Tibial nerve (tissue), 4 donors: ENCODE results near the gene PPP2R3A. TPM values are rescaled to one million over a fixed set of nuclear protein-coding genes. Genes with fewer than 3 reads are reported as not detected.
"Not testable (repeated sequence)": the region's sequence is repeated elsewhere in the genome, so short reads cannot be mapped to it uniquely, and the experiment has no call there.

Source experiments
- DNase-seq, 2 donors: peaks; one replicate each; pipeline ENCODE4 v3.0.0-alpha.2; 2019; ENCODE audit warnings: low spot score in 2 of 2
- H3K27ac ChIP-seq, 4 donors: fragments of 200-600 bp; sonication (generic) in 3 of 4; one replicate each; pipeline ENCODE4 v1.5.1; 2017 to 2019; ENCODE audit warnings: mild to moderate bottlenecking in 1 of 4
- H3K27me3 ChIP-seq, 2 donors: fragments of 200-600 bp; sonication (generic) in 1 of 2; one replicate each; pipeline versions ENCODE4 v1.5.1 to v1.6.0; 2017 to 2019
- H3K36me3 ChIP-seq, 3 donors: fragments of 200-600 bp; sonication (generic); one replicate each; pipeline ENCODE4 v1.5.1; 2018 to 2019
- H3K4me1 ChIP-seq, 4 donors: fragments of 200-600 bp; sonication (generic) in 3 of 4; one replicate each; pipeline ENCODE4 v1.5.1; 2017 to 2019
- H3K4me3 ChIP-seq, 4 donors: fragments of 200-600 bp; sonication (generic) in 3 of 4; one replicate each; pipeline ENCODE4 v1.5.1; 2017 to 2019; ENCODE audit warnings: mild to moderate bottlenecking in 1 of 4, moderate library complexity in 1 of 4
- H3K9me3 ChIP-seq, 4 donors: fragments of 200-600 bp; sonication (generic) in 3 of 4; one replicate each; pipeline ENCODE4 v1.5.1; 2017 to 2019
- CTCF ChIP-seq, 5 experiments: fragments of 200-600 bp in 3 of 5; fragments of 450-650 bp in 2 of 5; sonication (generic) in 3 of 5; IDR thresholded peaks; one replicate each; pipeline ENCODE4 v1.5.1; 2016 to 2019; ENCODE audit warnings: antibody characterized with exemption in 5 of 5, mild to moderate bottlenecking in 3 of 5, moderate library complexity in 2 of 5
- EP300 ChIP-seq, 2 donors: sonication (generic); formaldehyde crosslinking; IDR thresholded peaks; one replicate each; pipeline ENCODE4 v1.6.1; 2017; ENCODE audit warnings: antibody characterized with exemption in 2 of 2, mild to moderate bottlenecking in 1 of 2
- POLR2A ChIP-seq, 2 donors: fragments of 450-650 bp; IDR thresholded peaks; one replicate each; pipeline ENCODE4 v1.6.1; 2017; ENCODE audit warnings: antibody characterized with exemption in 2 of 2, mild to moderate bottlenecking in 2 of 2, moderate library complexity in 2 of 2
- WGBS, 2 donors: methylation state at CpG; one replicate each; pipeline ENCODE4 v1.1.5; 2018; 5-methylcytosine and 5-hydroxymethylcytosine counted together
- total RNA-seq, 4 donors: library from RNA; depleted of rRNA; stranded (reverse); fragments of >200 nt; gene quantifications; one replicate each; pipeline ENCODE4 v1.1.0, GENCODE V29; 2016

The PPP2R3A gene
- total RNA-seq, 4 donors from 2014 or later = 12.3 to 18.2 (median 13.4) TPM

GRCh38 chr3:136135039-136135802 is 169.7 kb downstream of the PPP2R3A start:
- Histone ChIP-seq H3K27me3 (no peaks in the 10 kb centered on the region), H3K4me1 (no peaks in the 10 kb centered on the region), H3K27ac (no peak overlapping the region), H3K4me3 (no peak overlapping the region), H3K36me3 (no peaks in the 10 kb centered on the region), H3K9me3 (no peaks in the 10 kb centered on the region)
- WGBS, 2 donors = 62% methylated on average over 7 of the region's 7 CpGs
- no peak for DNase-seq
- no peak for TF ChIP-seq POLR2A (IDR thresholded peaks at IDR 0.05)
- TF ChIP-seq CTCF (IDR thresholded peaks at IDR 0.05) = no peak
- TF ChIP-seq EP300 (IDR thresholded peaks at IDR 0.05) = no peak

DNA sequence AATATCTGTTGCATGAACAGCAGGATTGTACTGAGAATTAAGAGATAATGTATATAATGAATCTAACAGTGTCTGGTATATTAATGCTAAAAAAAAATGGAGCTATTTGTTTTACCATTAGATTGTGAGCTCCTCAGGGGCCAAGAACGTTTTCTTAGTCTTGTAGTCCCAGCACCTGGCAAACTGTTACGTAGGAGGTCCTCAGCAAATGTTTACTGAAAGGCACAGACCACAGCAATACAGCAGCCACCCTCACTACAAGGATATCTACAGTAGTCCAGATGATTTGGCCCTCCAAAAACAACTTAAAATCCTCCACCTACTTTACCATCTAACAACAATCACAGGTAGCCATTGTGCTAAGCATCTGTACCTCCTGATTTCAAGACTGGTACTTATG is 170.9 kb downstream of the PPP2R3A start:
- no peaks in the 10 kb centered on the region for H3K36me3 ChIP-seq
- WGBS, 2 donors = 56 to 63% methylated on average over 2 of the region's 2 CpGs
- no peaks in the 10 kb centered on the region for H3K4me1 ChIP-seq
- TF ChIP-seq CTCF (IDR thresholded peaks at IDR 0.05) (no peak), POLR2A (IDR thresholded peaks at IDR 0.05) (no peak), EP300 (IDR thresholded peaks at IDR 0.05) (no peak)
- H3K27ac ChIP-seq = no peak overlapping the region
- no peak for DNase-seq
- H3K27me3 ChIP-seq = no peaks in the 10 kb centered on the region
- no peaks in the 10 kb centered on the region for H3K9me3 ChIP-seq
- no peak overlapping the region for H3K4me3 ChIP-seq

GRCh38 chr3:136141291-136141785 is 175.8 kb downstream of the PPP2R3A start:
- peaks cover 0 to 21% (median 1%) of the 10 kb centered on the region in 4 donors for H3K4me1 ChIP-seq
- no peak for TF ChIP-seq POLR2A (IDR thresholded peaks at IDR 0.05)
- no peak for TF ChIP-seq CTCF (IDR thresholded peaks at IDR 0.05)
- TF ChIP-seq EP300 (IDR thresholded peaks at IDR 0.05) = no peak
- peak overlapping the region in 1 of 4 donors; percentile 18 for H3K27ac ChIP-seq
- H3K36me3 ChIP-seq = peaks cover 0 to 26% (median 0%) of the 10 kb centered on the region in 3 donors
- no peaks in the 10 kb centered on the region for H3K27me3 ChIP-seq
- no peaks in the 10 kb centered on the region for H3K9me3 ChIP-seq
- DNase-seq = no peak
- no peak overlapping the region for H3K4me3 ChIP-seq

- TF ChIP-seq CTCF (IDR thresholded peaks at IDR 0.05) = no peak
- no peak for TF ChIP-seq POLR2A (IDR thresholded peaks at IDR 0.05)
- TF ChIP-seq EP300 (IDR thresholded peaks at IDR 0.05) = no peak
- no peak for DNase-seq
- Histone ChIP-seq H3K27me3 (no peaks in the 10 kb centered on the region), H3K36me3 (peaks cover 0 to 26% (median 0%) of the 10 kb centered on the region in 3 donors), H3K27ac (peak overlapping the region in 2 of 4 donors; percentile 6 to 18), H3K9me3 (no peaks in the 10 kb centered on the region), H3K4me1 (peaks cover 0 to 23% (median 3%) of the 10 kb centered on the region in 4 donors), H3K4me3 (no peak overlapping the region)
- WGBS, 2 donors = 89 to 90% methylated on average over 4 of the region's 4 CpGs
Measured at GRCh38 chr3:136141891-136142290, 176.4 kb downstream of the PPP2R3A start.

DNA sequence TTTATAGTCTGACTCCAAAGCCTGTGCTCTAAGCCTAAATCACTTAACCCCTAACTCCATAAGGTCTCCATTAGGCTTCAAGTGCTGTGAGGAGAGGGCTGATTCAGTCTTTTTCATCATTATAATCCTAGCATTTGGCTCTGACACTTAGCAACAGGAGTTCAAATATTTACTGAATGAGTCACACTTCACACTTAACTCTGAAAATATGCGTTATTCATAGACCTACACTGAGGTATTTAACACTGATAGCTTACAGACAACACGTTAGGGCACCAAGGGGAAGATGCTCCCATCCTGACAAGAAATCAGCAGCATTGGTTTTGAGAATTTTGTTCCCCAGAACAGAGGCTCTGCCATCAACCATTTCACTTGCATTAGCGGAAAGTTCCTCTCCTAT is 177.1 kb downstream of the PPP2R3A start:
- WGBS, 2 donors = 56 to 60% methylated on average over 3 of the region's 3 CpGs
- no peaks in the 10 kb centered on the region for H3K9me3 ChIP-seq
- no peak for DNase-seq
- H3K27ac ChIP-seq = peak overlapping the region in 1 of 4 donors; percentile 6
- peaks cover 0 to 30% (median 3%) of the 10 kb centered on the region in 4 donors for H3K4me1 ChIP-seq
- H3K4me3 ChIP-seq = no peak overlapping the region
- H3K36me3 ChIP-seq = peaks cover 0 to 26% (median 0%) of the 10 kb centered on the region in 3 donors
- H3K27me3 ChIP-seq = no peaks in the 10 kb centered on the region
- TF ChIP-seq CTCF (IDR thresholded peaks at IDR 0.05) (no peak), EP300 (IDR thresholded peaks at IDR 0.05) (no peak), POLR2A (IDR thresholded peaks at IDR 0.05) (no peak)

DNA sequence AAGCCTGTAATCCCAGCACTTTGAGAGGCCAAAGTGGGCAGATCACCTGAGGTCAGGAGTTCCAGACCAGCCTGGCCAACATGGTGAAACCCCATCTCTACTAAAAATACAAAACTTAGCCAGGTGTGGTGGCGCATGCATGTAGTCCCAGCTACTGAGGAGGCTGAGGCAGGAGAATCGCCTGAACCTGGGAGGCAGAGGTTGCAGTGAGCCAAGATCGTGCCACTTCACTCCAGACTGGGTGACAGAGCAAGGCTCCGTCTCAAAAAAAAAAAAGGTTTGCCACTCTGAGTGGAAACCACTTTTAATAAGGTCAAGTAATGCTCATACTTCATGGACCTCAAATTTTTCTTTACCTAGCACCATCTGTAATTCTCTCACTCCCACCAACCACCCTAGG is 178.9 kb downstream of the PPP2R3A start:
- peaks cover 0 to 42% (median 3%) of the 10 kb centered on the region in 4 donors for H3K4me1 ChIP-seq
- not testable (repeated sequence) for H3K27me3 ChIP-seq, H3K27ac ChIP-seq, H3K4me3 ChIP-seq, DNase-seq, H3K9me3 ChIP-seq
- 94 to 96% methylated on average over 4 of the region's 4 CpGs for whole genome bisulfite sequencing, 2 donors
- peaks cover 0 to 26% (median 0%) of the 10 kb centered on the region in 3 donors for H3K36me3 ChIP-seq
